Spleen (tissue), 11 donors: ENCODE data around the gene DOCK9. TPM values are rescaled to one million over a fixed set of nuclear protein-coding genes. Genes with fewer than 3 reads are reported as not detected.

ENCODE experiments used
- DNase-seq: peaks from one replicate; pipeline ENCODE4 v3.0.0-alpha.2; 2020
- H3K27ac ChIP-seq, 8 donors: fragments of 200-600 bp; sonication (generic) in 7 of 8; 1 replicate in 4 of 8; 2 replicates in 4 of 8; pipeline versions ENCODE4 v1.5.0 to v1.8.0; 2016 to 2021; ENCODE audit warnings: inconsistent platforms in 4 of 8, mild to moderate bottlenecking in 4 of 8, moderate library complexity in 1 of 8
- H3K27me3 ChIP-seq, 7 donors: fragments of 200-600 bp; sonication (generic) in 6 of 7; replicated peaks in 1 of 7; 1 replicate in 4 of 7; 2 replicates in 3 of 7; pipeline versions ENCODE4 v1.5.0 to v1.8.0; 2016 to 2021; ENCODE audit warnings: inconsistent platforms in 3 of 7, mild to moderate bottlenecking in 1 of 7
- H3K36me3 ChIP-seq, 6 donors: fragments of 200-600 bp; sonication (generic) in 5 of 6; 1 replicate in 4 of 6; 2 replicates in 2 of 6; pipeline versions ENCODE4 v1.5.0 to v1.8.0; 2016 to 2021; ENCODE audit warnings: inconsistent platforms in 2 of 6
- H3K4me1 ChIP-seq, 6 donors: fragments of 200-600 bp; sonication (generic) in 5 of 6; 1 replicate in 3 of 6; 2 replicates in 3 of 6; pipeline versions ENCODE4 v1.5.0 to v1.8.0; 2016 to 2021; ENCODE audit warnings: inconsistent platforms in 3 of 6
- H3K4me3 ChIP-seq, 8 donors: fragments of 200-600 bp; sonication (generic) in 7 of 8; 1 replicate in 4 of 8; 2 replicates in 4 of 8; pipeline versions ENCODE4 v1.5.0 to v1.8.0; 2016 to 2021; ENCODE audit warnings: inconsistent platforms in 4 of 8, mild to moderate bottlenecking in 4 of 8, moderate library complexity in 2 of 8
- H3K9me3 ChIP-seq, 8 donors: fragments of 200-600 bp; sonication (generic) in 7 of 8; 1 replicate in 4 of 8; 2 replicates in 4 of 8; pipeline versions ENCODE4 v1.5.0 to v1.8.0; 2016 to 2021; ENCODE audit warnings: inconsistent platforms in 4 of 8
- CTCF ChIP-seq, 11 experiments: fragments of 200-600 bp in 7 of 11; fragments of 450-650 bp in 4 of 11; sonication (generic) in 4 of 11; IDR thresholded peaks in 8 of 11; conservative IDR thresholded peaks in 3 of 11; 1 replicate in 7 of 11; 2 replicates in 4 of 11; pipeline versions ENCODE4 v1.4.0 to v1.8.0; 2016 to 2021; ENCODE audit warnings: antibody characterized with exemption in 11 of 11, inconsistent platforms in 4 of 11, mild to moderate bottlenecking in 1 of 11
- POLR2A ChIP-seq, 3 donors: fragments of 450-650 bp; IDR thresholded peaks; one replicate each; pipeline ENCODE4 v1.5.1; 2017; ENCODE audit warnings: antibody characterized with exemption in 3 of 3, mild to moderate bottlenecking in 1 of 3
- POLR2AphosphoS5 ChIP-seq, 3 donors: sonication (generic); formaldehyde crosslinking; IDR thresholded peaks; one replicate each; pipeline ENCODE4 v1.5.1; 2017; ENCODE audit warnings: antibody characterized with exemption in 3 of 3
- WGBS, 5 donors: extraction: QIAGEN DNeasy Blood & Tissue Kit in 3 of 5; methylation state at CpG; one replicate each; pipeline versions ENCODE4 v1.1.5 to v1.1.7; 2013 to 2018; 5-methylcytosine and 5-hydroxymethylcytosine counted together
- intact Hi-C: fragments of 100-400 bp; cut with DNase I; formaldehyde crosslinking; loops from one replicate; pipeline ENCODE4 v1.15.0; 2023; ENCODE audit warnings: low total_unique reads
- polyA plus RNA-seq, 3 donors: library from polyadenylated mRNA; stranded (reverse); fragments of 200-250 nt; gene quantifications; one replicate each; pipeline ENCODE4 v1.2.1, GENCODE V29; 2013
- total RNA-seq, 7 donors: library from RNA; depleted of rRNA in 3 of 7; stranded (reverse); fragments of >200 nt in 3 of 7; fragmentation: NEBNext Ultra II Directional in 4 of 7; extraction: Animal tissue kit (Norgen Biotek cat#: 25700) in 4 of 7; gene quantifications; one replicate each; pipeline versions ENCODE4 v1.1.0 to v1.2.1, GENCODE V29; 2016 to 2021
- donor health status: healthy with polysubstance abuse.
- donor health status: DM: no; HTN: no; CAD: no; lungs with moderate emphysema.
- donor health status: DM: no; HTN: no; CAD: no.
- donor health status: Bipolar disorder and iron deficiency.
- donor health status: healthy.
- donor health status: DM: no; HTN: no; CAD: no.
- donor health status: DM: yes; HTN: yes; CAD: no.

Gene DOCK9
- total and polyA plus RNA-seq, 10 donors = 6.9 to 53.3 (median 47.6) TPM

GRCh38 chr13:98779695-98780094 is 198.2 kb downstream of the DOCK9 start:
- no peaks in the 10 kb centered on the region for H3K9me3 ChIP-seq
- DNase-seq = no peak
- no peak overlapping the region for H3K4me3 ChIP-seq
- intact Hi-C loops = no loop called here
- no peaks in the 10 kb centered on the region for H3K36me3 ChIP-seq
- no peak overlapping the region for H3K27ac ChIP-seq
- H3K4me1 ChIP-seq = no peaks in the 10 kb centered on the region
- TF ChIP-seq CTCF (IDR thresholded peaks at IDR 0.05 in 8 of 11, conservative IDR thresholded peaks at IDR 0.05 in 3 of 11) (no peak), POLR2AphosphoS5 (IDR thresholded peaks at IDR 0.05) (no peak), POLR2A (IDR thresholded peaks at IDR 0.05) (no peak)
- peaks cover 0 to 21% (median 0%) of the 10 kb centered on the region in 7 donors for H3K27me3 ChIP-seq
- 86 to 96% (median 91%) methylated on average over 1 of the region's 1 CpG for WGBS, 5 donors

GRCh38 chr13:98778749-98779148 is 199.1 kb downstream of the DOCK9 start:
- Histone ChIP-seq H3K27me3 (peaks cover 0 to 21% (median 0%) of the 10 kb centered on the region in 7 donors), H3K4me1 (no peaks in the 10 kb centered on the region), H3K4me3 (no peak overlapping the region), H3K27ac (no peak overlapping the region), H3K9me3 (no peaks in the 10 kb centered on the region), H3K36me3 (no peaks in the 10 kb centered on the region)
- 73 to 77% (median 75%) methylated on average over 8 of the region's 8 CpGs for WGBS, 5 donors
- TF ChIP-seq POLR2A (IDR thresholded peaks at IDR 0.05) (no peak), POLR2AphosphoS5 (IDR thresholded peaks at IDR 0.05) (no peak), CTCF (IDR thresholded peaks at IDR 0.05 in 8 of 11, conservative IDR thresholded peaks at IDR 0.05 in 3 of 11) (no peak)
- intact Hi-C loops = no loop called here
- no peak for DNase-seq

GRCh38 chr13:98776644-98777043 is 201.2 kb downstream of the DOCK9 start:
- peaks cover 0 to 16% (median 0%) of the 10 kb centered on the region in 7 donors for H3K27me3 ChIP-seq
- DNase-seq = no peak
- 75 to 96% (median 86%) methylated on average over 5 of the region's 5 CpGs for WGBS, 5 donors
- no peaks in the 10 kb centered on the region for H3K9me3 ChIP-seq
- no peak overlapping the region for H3K27ac ChIP-seq
- H3K4me3 ChIP-seq = no peak overlapping the region
- H3K36me3 ChIP-seq = no peaks in the 10 kb centered on the region
- no peaks in the 10 kb centered on the region for H3K4me1 ChIP-seq
- intact Hi-C loops = no loop called here
- no peak for TF ChIP-seq CTCF (IDR thresholded peaks at IDR 0.05 in 8 of 11, conservative IDR thresholded peaks at IDR 0.05 in 3 of 11)
- TF ChIP-seq POLR2A (IDR thresholded peaks at IDR 0.05) = no peak

GRCh38 chr13:98775844-98776598 is 201.8 kb downstream of the DOCK9 start:
- intact Hi-C loops = no loop called here
- H3K9me3 ChIP-seq = no peaks in the 10 kb centered on the region
- no peak for DNase-seq
- no peak for TF ChIP-seq POLR2A (IDR thresholded peaks at IDR 0.05)
- no peak for TF ChIP-seq POLR2AphosphoS5 (IDR thresholded peaks at IDR 0.05)
- TF ChIP-seq CTCF (IDR thresholded peaks at IDR 0.05 in 8 of 11, conservative IDR thresholded peaks at IDR 0.05 in 3 of 11) = no peak
- 88 to 92% (median 89%) methylated on average over 21 to 22 of the region's 22 CpGs for WGBS, 5 donors
- H3K4me3 ChIP-seq = no peak overlapping the region
- H3K36me3 ChIP-seq = no peaks in the 10 kb centered on the region
- no peak overlapping the region for H3K27ac ChIP-seq
- H3K27me3 ChIP-seq = peaks cover 0 to 10% (median 0%) of the 10 kb centered on the region in 7 donors
- H3K4me1 ChIP-seq = no peaks in the 10 kb centered on the region
